GM12878 (cell line): ENCODE data around the gene ABI2. TPM values are rescaled to one million over a fixed set of nuclear protein-coding genes. Genes with fewer than 3 reads are reported as not detected.

Source experiments
- ATAC-seq: fragments of 200-7000 bp; cut with Tn5 transposase; 3 replicates; pipeline ENCODE4 v1.9.1; 2020; ENCODE audit warnings: mild to moderate bottlenecking, moderate library complexity
- BruUV-seq: library from RNA; stranded (reverse); fragments of 400-500 nt; replicated peaks from 2 replicates; lab custom pipeline; 2021; lab: Mats Ljungman, UMichigan
- CTCF ChIA-PET: fragments of 300-600 bp; sonication (Branson Sonifier 250); formaldehyde crosslinking; extraction: SDS; loops from one replicate; lab custom pipeline; 2021; ENCODE audit warnings: inconsistent platforms; lab: Yijun Ruan, JAX
- POLR2A ChIA-PET: fragments of 350-600 bp; formaldehyde crosslinking; extraction: SDS; loops from one replicate; lab custom pipeline; 2021; ENCODE audit warnings: inconsistent platforms; lab: Charles Lee
- RAD21 ChIA-PET: fragments of 300-600 bp; sonication (Branson Sonifier 250); formaldehyde crosslinking; loops from one replicate; lab custom pipeline; 2023; ENCODE audit warnings: antibody characterized with exemption; ENCODE audit not compliant: unreplicated experiment; lab: Charles Lee
- SMC1A ChIA-PET: fragments of 300-600 bp; sonication (Branson Sonifier 250); formaldehyde crosslinking; loops from one replicate; lab custom pipeline; 2023; ENCODE audit not compliant: unreplicated experiment, uncharacterized antibody; lab: Charles Lee
- DNase-seq: peaks from one replicate; pipeline ENCODE4 v3.0.0-alpha.2; 2011; ENCODE audit warnings: low read depth, low spot score
- FAIRE-seq: peaks from 3 replicates; lab custom pipeline; 2011; peaks lifted over from hg19 to GRCh38; lab: Jason Lieb, UNC
- H2AFZ ChIP-seq: 2 replicates; pipeline ENCODE4 v1.6.0; 2011; ENCODE audit warnings: low read depth, low read length, control low read depth; ENCODE audit not compliant: control insufficient read depth
- H3K27ac ChIP-seq: 2 replicates; pipeline ENCODE4 v1.5.1; 2011; ENCODE audit warnings: control low read depth; ENCODE audit not compliant: control insufficient read depth, insufficient read depth
- H3K27me3 ChIP-seq, 2 experiments: replicated peaks in 1 of 2; 2 replicates each; pipeline versions ENCODE4 v1.6.0 to v1.6.1; 2011; ENCODE audit warnings: low read length in 1 of 2; ENCODE audit not compliant: control insufficient read depth in 2 of 2, insufficient read depth in 2 of 2
- H3K36me3 ChIP-seq, 2 experiments: 2 replicates each; pipeline ENCODE4 v1.5.1; 2011; ENCODE audit warnings: low read length in 1 of 2; ENCODE audit not compliant: control insufficient read depth in 2 of 2, insufficient read depth in 2 of 2
- H3K4me1 ChIP-seq: 2 replicates; pipeline ENCODE4 v1.6.1; 2011; ENCODE audit warnings: mild to moderate bottlenecking, low read length, moderate library complexity, mixed read lengths; ENCODE audit not compliant: control insufficient read depth, insufficient read depth
- H3K4me2 ChIP-seq: 2 replicates; pipeline ENCODE4 v1.6.0; 2011; ENCODE audit warnings: control low read depth; ENCODE audit not compliant: control insufficient read depth, insufficient read depth
- H3K4me3 ChIP-seq: fragments of 200-600 bp; sonication (generic); 2 replicates; pipeline ENCODE4 v1.5.1; 2016
- H3K79me2 ChIP-seq: 2 replicates; pipeline ENCODE4 v1.6.0; 2011; ENCODE audit warnings: low read length; ENCODE audit not compliant: control insufficient read depth, insufficient read depth
- H3K9ac ChIP-seq: 2 replicates; pipeline ENCODE4 v1.8.0; 2011; ENCODE audit warnings: low read length, control low read depth, mixed read lengths; ENCODE audit not compliant: control insufficient read depth, insufficient read depth
- H3K9me3 ChIP-seq: replicated peaks from 3 replicates; pipeline ENCODE4 v1.5.1; 2011; ENCODE audit warnings: mild to moderate bottlenecking, low read length; ENCODE audit not compliant: control insufficient read depth, insufficient read depth
- H4K20me1 ChIP-seq: 2 replicates; pipeline ENCODE4 v1.6.0; 2011; ENCODE audit not compliant: control insufficient read depth, insufficient read depth
- KDM1A ChIP-seq: fragments of 200-600 bp; sonication (generic); IDR thresholded peaks from 2 replicates; pipeline ENCODE4 v1.6.1; 2016; ENCODE audit warnings: borderline replicate concordance
- SIN3A ChIP-seq: IDR thresholded peaks from 2 replicates; pipeline ENCODE4 v1.6.1; 2012; ENCODE audit warnings: low read depth, low read length, improper control_type of control experiment
- WRNIP1 ChIP-seq: IDR thresholded peaks from 2 replicates; pipeline ENCODE4 v1.6.1; 2011; ENCODE audit warnings: low read depth, low read length, improper control_type of control experiment, borderline replicate concordance
- WGBS: methylation state at CpG from one replicate; pipeline ENCODE4 v1.1.6; 2016; ENCODE audit warnings: low lambda C conversion rate; ENCODE audit not compliant: insufficient replicate concordance, insufficient coverage; ENCODE audit errors: missing lambda C conversion rate; 5-methylcytosine and 5-hydroxymethylcytosine counted together
- in situ Hi-C: fragments of 300-500 bp; cut with MboI; formaldehyde crosslinking; loops from 9 replicates; pipeline ENCODE4 v1.14.3; 2018; ENCODE audit warnings: mixed read lengths
- intact Hi-C: fragments of 100-400 bp; cut with micrococcal nuclease; formaldehyde crosslinking; loops from one replicate; pipeline ENCODE4 v1.14.2; 2022; ENCODE audit not compliant: unreplicated experiment
- polyA plus RNA-seq, 11 experiments: library from polyadenylated mRNA; depleted of rRNA in 4 of 11; unstranded in 6 of 11; stranded (reverse) in 5 of 11; fragments of >200 nt; fragmentation: Nextera tagmentation in 4 of 11; fragmentation: Illumina TruSeq in 1 of 11; extraction: Ambion mirVana in 4 of 11; extraction: Trizol in 1 of 11; gene quantifications; 1 replicate in 1 of 11; 2 replicates in 10 of 11; pipeline versions ENCODE4 v1.2.1 to v1.2.3, GENCODE V29; 2011 to 2016; ENCODE audit warnings: inconsistent platforms in 2 of 11, missing spikeins in 2 of 11, low read depth in 1 of 11
- total RNA-seq, 4 experiments: library from RNA; depleted of rRNA in 3 of 4; stranded (reverse); fragments of >200 nt in 3 of 4; fragmentation: Illumina TruSeq in 1 of 4; extraction: Trizol in 1 of 4; gene quantifications; 2 replicates each; pipeline versions ENCODE4 v1.2.1 to v1.2.3, GENCODE V29; 2013 to 2021
- TF ChIP-seq, protein P1 (sequence below): fragments of 150-350 bp; IDR thresholded peaks from 2 replicates; pipeline ENCODE4 v1.6.1; 2014; ENCODE audit warnings: mild to moderate bottlenecking, low read depth, low read length
- TF ChIP-seq, protein P2 (sequence below): fragments of 150-350 bp; IDR thresholded peaks from 2 replicates; pipeline ENCODE4 v1.6.1; 2016; ENCODE audit warnings: low read depth, low read length

ABI2 gene
- total and polyA plus RNA-seq, 10 of the 15 experiments (the other 5 are each of a cell fraction or from before 2014, with no cell fraction given) = 8.9 to 44.5 (median 30.3) TPM

DNA sequence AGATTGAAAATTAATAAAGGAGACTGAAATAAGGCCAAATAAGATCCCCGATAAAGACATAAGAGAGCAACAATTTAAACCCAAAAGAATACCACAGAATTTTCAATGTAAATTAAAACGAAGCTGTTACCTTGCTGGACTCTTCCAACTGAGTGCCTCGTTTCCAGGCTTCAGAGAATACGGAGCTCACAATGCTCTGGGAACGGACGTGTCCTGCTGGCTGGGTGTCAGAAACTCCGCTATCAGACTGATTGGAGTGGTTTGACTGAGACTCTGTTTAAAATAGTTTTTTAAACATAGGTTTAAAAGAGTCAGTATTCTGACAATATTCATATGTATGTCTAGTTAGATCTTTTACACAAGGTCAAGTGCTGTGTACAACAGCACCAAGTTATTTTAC is 116.5 kb downstream of the ABI2 start:
- no TSS peak for BruUV-seq
- DNase-seq = no peak
- TF ChIP-seq, protein P1, sequence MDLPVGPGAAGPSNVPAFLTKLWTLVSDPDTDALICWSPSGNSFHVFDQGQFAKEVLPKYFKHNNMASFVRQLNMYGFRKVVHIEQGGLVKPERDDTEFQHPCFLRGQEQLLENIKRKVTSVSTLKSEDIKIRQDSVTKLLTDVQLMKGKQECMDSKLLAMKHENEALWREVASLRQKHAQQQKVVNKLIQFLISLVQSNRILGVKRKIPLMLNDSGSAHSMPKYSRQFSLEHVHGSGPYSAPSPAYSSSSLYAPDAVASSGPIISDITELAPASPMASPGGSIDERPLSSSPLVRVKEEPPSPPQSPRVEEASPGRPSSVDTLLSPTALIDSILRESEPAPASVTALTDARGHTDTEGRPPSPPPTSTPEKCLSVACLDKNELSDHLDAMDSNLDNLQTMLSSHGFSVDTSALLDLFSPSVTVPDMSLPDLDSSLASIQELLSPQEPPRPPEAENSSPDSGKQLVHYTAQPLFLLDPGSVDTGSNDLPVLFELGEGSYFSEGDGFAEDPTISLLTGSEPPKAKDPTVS = no peak
- TF ChIP-seq KDM1A (no peak), WRNIP1 (no peak), SIN3A (no peak)
- TF ChIP-seq, protein P2, sequence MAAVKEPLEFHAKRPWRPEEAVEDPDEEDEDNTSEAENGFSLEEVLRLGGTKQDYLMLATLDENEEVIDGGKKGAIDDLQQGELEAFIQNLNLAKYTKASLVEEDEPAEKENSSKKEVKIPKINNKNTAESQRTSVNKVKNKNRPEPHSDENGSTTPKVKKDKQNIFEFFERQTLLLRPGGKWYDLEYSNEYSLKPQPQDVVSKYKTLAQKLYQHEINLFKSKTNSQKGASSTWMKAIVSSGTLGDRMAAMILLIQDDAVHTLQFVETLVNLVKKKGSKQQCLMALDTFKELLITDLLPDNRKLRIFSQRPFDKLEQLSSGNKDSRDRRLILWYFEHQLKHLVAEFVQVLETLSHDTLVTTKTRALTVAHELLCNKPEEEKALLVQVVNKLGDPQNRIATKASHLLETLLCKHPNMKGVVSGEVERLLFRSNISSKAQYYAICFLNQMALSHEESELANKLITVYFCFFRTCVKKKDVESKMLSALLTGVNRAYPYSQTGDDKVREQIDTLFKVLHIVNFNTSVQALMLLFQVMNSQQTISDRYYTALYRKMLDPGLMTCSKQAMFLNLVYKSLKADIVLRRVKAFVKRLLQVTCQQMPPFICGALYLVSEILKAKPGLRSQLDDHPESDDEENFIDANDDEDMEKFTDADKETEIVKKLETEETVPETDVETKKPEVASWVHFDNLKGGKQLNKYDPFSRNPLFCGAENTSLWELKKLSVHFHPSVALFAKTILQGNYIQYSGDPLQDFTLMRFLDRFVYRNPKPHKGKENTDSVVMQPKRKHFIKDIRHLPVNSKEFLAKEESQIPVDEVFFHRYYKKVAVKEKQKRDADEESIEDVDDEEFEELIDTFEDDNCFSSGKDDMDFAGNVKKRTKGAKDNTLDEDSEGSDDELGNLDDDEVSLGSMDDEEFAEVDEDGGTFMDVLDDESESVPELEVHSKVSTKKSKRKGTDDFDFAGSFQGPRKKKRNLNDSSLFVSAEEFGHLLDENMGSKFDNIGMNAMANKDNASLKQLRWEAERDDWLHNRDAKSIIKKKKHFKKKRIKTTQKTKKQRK = no peak
- TF ChIP-seq, all 136 proteins: peak for 0
- Histone ChIP-seq H3K36me3 (no peaks in the 10 kb centered on the region), H3K79me2 (no peaks in the 10 kb centered on the region), H2AFZ (no peak overlapping the region), H3K9me3 (no peaks in the 10 kb centered on the region), H3K4me1 (no peaks in the 10 kb centered on the region), H4K20me1 (no peaks in the 10 kb centered on the region), H3K9ac (no peak overlapping the region), H3K27ac (no peak overlapping the region), H3K4me2 (no peak overlapping the region), H3K4me3 (no peak overlapping the region), H3K27me3 (no peaks in the 10 kb centered on the region)
- POLR2A ChIA-PET = interaction anchor here (0.6 to 0.7 kb wide), 2 partner anchors 129 to 247 kb away, joined by 3 read pairs; no protein-coding TSS in a partner anchor
- intact Hi-C loops (no loop called here), in situ Hi-C loops (loop anchor here (10.0 kb wide), 1 partner anchor 870 kb away; no protein-coding TSS in a partner anchor)
- SMC1A ChIA-PET = no interaction called here
- no peak for FAIRE-seq
- 89% methylated on average over 7 of the region's 7 CpGs for WGBS
- ATAC-seq = no peak
- RAD21 ChIA-PET = no interaction called here
- CTCF ChIA-PET = interaction anchor here (1.8 kb wide), 1 partner anchor 9 kb away, joined by 4 read pairs; no protein-coding TSS in a partner anchor
